Pancreas (tissue), 10 donors: ENCODE data around the gene FBN2. TPM values are rescaled to one million over a fixed set of nuclear protein-coding genes. Genes with fewer than 3 reads are reported as not detected.

Source experiments
- ATAC-seq, 4 donors: fragments of 200-7000 bp; cut with Tn5 transposase; one replicate each; pipeline versions ENCODE4 v1.8.0 to v1.9.1; 2020; ENCODE audit warnings: mild to moderate bottlenecking in 4 of 4, moderate library complexity in 4 of 4
- DNase-seq, 6 donors: peaks; one replicate each; pipeline ENCODE4 v3.0.0-alpha.2; 2020
- FAIRE-seq: peaks from 2 replicates; lab custom pipeline; 2012; peaks lifted over from hg19 to GRCh38; lab: Jason Lieb, UNC
- H3K27ac ChIP-seq, 4 donors: fragments of 200-600 bp; sonication (generic); 1 replicate in 3 of 4; 2 replicates in 1 of 4; pipeline versions ENCODE4 v1.5.0 to v1.8.0; 2020
- H3K27me3 ChIP-seq, 4 donors: fragments of 200-600 bp; one replicate each; pipeline ENCODE4 v1.8.0; 2021
- H3K36me3 ChIP-seq, 3 donors: fragments of 200-600 bp; sonication (generic) in 1 of 3; one replicate each; pipeline versions ENCODE4 v1.5.0 to v1.8.0; 2020 to 2021
- H3K4me1 ChIP-seq, 3 donors: fragments of 200-600 bp; one replicate each; pipeline ENCODE4 v1.8.0; 2021
- H3K4me3 ChIP-seq, 4 donors: fragments of 200-600 bp; sonication (generic) in 2 of 4; one replicate each; pipeline versions ENCODE4 v1.5.0 to v1.8.0; 2020 to 2021
- H3K9me3 ChIP-seq, 4 donors: fragments of 200-600 bp; one replicate each; pipeline ENCODE4 v1.8.0; 2021
- CTCF ChIP-seq, 4 donors: fragments of 200-600 bp; sonication (generic) in 3 of 4; IDR thresholded peaks; one replicate each; pipeline versions ENCODE4 v1.5.0 to v1.8.0; 2021; ENCODE audit warnings: antibody characterized with exemption in 4 of 4
- WGBS, 2 donors: extraction: QIAGEN DNeasy Blood & Tissue Kit; methylation state at CpG; one replicate each; pipeline ENCODE4 v1.1.7; 2013; 5-methylcytosine and 5-hydroxymethylcytosine counted together
- intact Hi-C, 3 donors: fragments of 100-400 bp; cut with DNase I; formaldehyde crosslinking; loops; one replicate each; pipeline versions ENCODE4 v1.11.1 to v1.14.2; 2022
- polyA plus RNA-seq, 2 donors: library from polyadenylated mRNA; stranded (reverse); fragments of 200-250 nt; gene quantifications; one replicate each; pipeline ENCODE4 v1.2.3, GENCODE V29; 2013
- total RNA-seq, 6 donors: library from RNA; stranded (reverse); fragmentation: NEBNext Ultra II Directional in 4 of 6; extraction: Animal tissue kit (Norgen Biotek cat#: 25700) in 4 of 6; gene quantifications; one replicate each; pipeline versions ENCODE4 v1.2.1 to v1.2.4, GENCODE V29; 2021 to 2023
- donor health status: healthy with polysubstance abuse.
- donor health status: DM: no; HTN: no; CAD: no; lungs with moderate emphysema.
- donor health status: DM: no; HTN: no; CAD: no.
- donor health status: control.
- donor health status: control.
- donor health status: Bipolar disorder and iron deficiency.
- donor health status: DM: yes; HTN: yes; CAD: no.
- donor health status: DM: no; HTN: no; CAD: no.
- donor health status: DM: no; HTN: no; CAD: no.
- donor health status: DM: yes; HTN: yes; CAD: no.

The FBN2 gene
- total and polyA plus RNA-seq, 8 donors: 0.04 to 0.78 (median 0.18) TPM; not detected in 3

GRCh38 chr5:128212191-128212806 lies 325.7 kb downstream of the FBN2 start:
- ATAC-seq (no peak), FAIRE-seq (no peak), DNase-seq (no peak)
- intact Hi-C loops: loop anchor here in 2 of 3 donors (10.0 kb wide), 2 partner anchors 283 to 633 kb away; no protein-coding TSS in a partner anchor
- no peak overlapping the region for H3K27ac ChIP-seq
- no peaks in the 10 kb centered on the region for H3K9me3 ChIP-seq
- H3K27me3 ChIP-seq: no peaks in the 10 kb centered on the region
- no peaks in the 10 kb centered on the region for H3K4me1 ChIP-seq
- H3K36me3 ChIP-seq: no peaks in the 10 kb centered on the region
- no peak for TF ChIP-seq CTCF (IDR thresholded peaks at IDR 0.05)
- no peak overlapping the region for H3K4me3 ChIP-seq
- 57 to 75% methylated on average over 5 of the region's 5 CpGs for WGBS, 2 donors

GRCh38 chr5:128208436-128208835 lies 329.6 kb downstream of the FBN2 start:
- no peak for TF ChIP-seq CTCF (IDR thresholded peaks at IDR 0.05)
- Histone ChIP-seq H3K9me3 (no peaks in the 10 kb centered on the region), H3K36me3 (no peaks in the 10 kb centered on the region), H3K27me3 (no peaks in the 10 kb centered on the region), H3K4me3 (no peak overlapping the region), H3K4me1 (no peaks in the 10 kb centered on the region), H3K27ac (no peak overlapping the region)
- intact Hi-C loops: loop anchor here in 2 of 3 donors (10.0 kb wide), 2 partner anchors 334 to 644 kb away; no protein-coding TSS in a partner anchor
- DNase-seq: no peak
- no peak for ATAC-seq
- FAIRE-seq: no peak
